Suprapubic skin (tissue), 4 donors: Measurements from ENCODE around the gene FMN1. TPM values are rescaled to one million over a fixed set of nuclear protein-coding genes. Genes with fewer than 3 reads are reported as not detected.
A peak's percentile ranks its signal among the peaks of the same experiment; 100 is the strongest.

Experiments
- DNase-seq, 2 donors: peaks; one replicate each; pipeline ENCODE4 v3.0.0-alpha.2; 2019; ENCODE audit warnings: low spot score in 2 of 2
- H3K27ac ChIP-seq: fragments of 200-600 bp; sonication (generic); one replicate; pipeline ENCODE4 v1.5.1; 2019
- H3K27me3 ChIP-seq: fragments of 200-600 bp; sonication (generic); one replicate; pipeline ENCODE4 v1.5.1; 2019
- H3K36me3 ChIP-seq: fragments of 200-600 bp; sonication (generic); one replicate; pipeline ENCODE4 v1.5.1; 2019
- H3K4me1 ChIP-seq: fragments of 200-600 bp; sonication (generic); one replicate; pipeline ENCODE4 v1.5.1; 2019
- H3K4me3 ChIP-seq: fragments of 200-600 bp; sonication (generic); one replicate; pipeline ENCODE4 v1.5.1; 2019; ENCODE audit warnings: mild to moderate bottlenecking
- H3K9me3 ChIP-seq: fragments of 200-600 bp; sonication (generic); one replicate; pipeline ENCODE4 v1.5.1; 2019
- EP300 ChIP-seq: sonication (generic); formaldehyde crosslinking; IDR thresholded peaks from one replicate; pipeline ENCODE4 v1.6.1; 2017; ENCODE audit warnings: antibody characterized with exemption
- POLR2A ChIP-seq, 2 donors: fragments of 450-650 bp; IDR thresholded peaks; one replicate each; pipeline ENCODE4 v1.6.1; 2017; ENCODE audit warnings: antibody characterized with exemption in 2 of 2, mild to moderate bottlenecking in 2 of 2, moderate library complexity in 2 of 2
- POLR2AphosphoS5 ChIP-seq, 3 donors: sonication (generic); formaldehyde crosslinking; IDR thresholded peaks; one replicate each; pipeline ENCODE4 v1.6.1; 2017; ENCODE audit warnings: antibody characterized with exemption in 3 of 3
- WGBS: methylation state at CpG from one replicate; pipeline ENCODE4 v1.1.5; 2018; 5-methylcytosine and 5-hydroxymethylcytosine counted together
- total RNA-seq, 4 donors: library from RNA; depleted of rRNA; stranded (reverse); fragments of >200 nt; gene quantifications; one replicate each; pipeline ENCODE4 v1.1.0, GENCODE V29; 2016
- TF ChIP-seq, protein P1 (sequence below), 2 donors: fragments of 200-600 bp in 1 of 2; fragments of 450-650 bp in 1 of 2; sonication (generic) in 1 of 2; IDR thresholded peaks; one replicate each; pipeline ENCODE4 v1.5.1; 2016 to 2019; ENCODE audit warnings: antibody characterized with exemption in 2 of 2, mild to moderate bottlenecking in 1 of 2, moderate library complexity in 1 of 2

Gene FMN1
- total RNA-seq, 4 donors from 2014 or later: 19.8 to 47.3 (median 33.1) TPM

DNA sequence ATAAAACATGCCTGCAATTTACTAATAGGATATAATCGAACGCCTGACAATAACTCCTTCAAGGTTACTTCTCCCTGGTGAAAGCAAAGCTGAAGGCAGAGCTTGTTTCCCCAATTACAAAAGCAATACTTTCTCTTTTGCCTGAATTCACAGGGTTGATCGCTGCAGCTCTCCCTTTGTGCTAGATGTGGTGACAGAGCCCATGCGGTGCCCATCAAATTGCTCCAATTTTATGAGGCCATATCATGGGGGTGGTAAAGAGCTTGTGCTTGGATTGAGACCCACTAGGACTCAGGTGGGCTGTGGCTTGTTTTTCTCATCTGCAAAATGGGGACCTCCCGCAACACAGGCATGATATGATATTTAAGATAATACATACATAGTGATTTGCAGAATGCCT lies 333.3 kb downstream of the FMN1 start:
- Histone ChIP-seq H3K4me1 (peaks cover 12% of the 10 kb centered on the region), H3K27me3 (no peaks in the 10 kb centered on the region), H3K27ac (peak overlapping the region; percentile 70), H3K9me3 (no peaks in the 10 kb centered on the region), H3K4me3 (no peak overlapping the region), H3K36me3 (no peaks in the 10 kb centered on the region)
- WGBS: 69% methylated on average over 5 of the region's 5 CpGs
- TF ChIP-seq POLR2A (IDR thresholded peaks at IDR 0.05) (no peak), POLR2AphosphoS5 (IDR thresholded peaks at IDR 0.05) (no peak), EP300 (no peak)
- TF ChIP-seq, protein P1, sequence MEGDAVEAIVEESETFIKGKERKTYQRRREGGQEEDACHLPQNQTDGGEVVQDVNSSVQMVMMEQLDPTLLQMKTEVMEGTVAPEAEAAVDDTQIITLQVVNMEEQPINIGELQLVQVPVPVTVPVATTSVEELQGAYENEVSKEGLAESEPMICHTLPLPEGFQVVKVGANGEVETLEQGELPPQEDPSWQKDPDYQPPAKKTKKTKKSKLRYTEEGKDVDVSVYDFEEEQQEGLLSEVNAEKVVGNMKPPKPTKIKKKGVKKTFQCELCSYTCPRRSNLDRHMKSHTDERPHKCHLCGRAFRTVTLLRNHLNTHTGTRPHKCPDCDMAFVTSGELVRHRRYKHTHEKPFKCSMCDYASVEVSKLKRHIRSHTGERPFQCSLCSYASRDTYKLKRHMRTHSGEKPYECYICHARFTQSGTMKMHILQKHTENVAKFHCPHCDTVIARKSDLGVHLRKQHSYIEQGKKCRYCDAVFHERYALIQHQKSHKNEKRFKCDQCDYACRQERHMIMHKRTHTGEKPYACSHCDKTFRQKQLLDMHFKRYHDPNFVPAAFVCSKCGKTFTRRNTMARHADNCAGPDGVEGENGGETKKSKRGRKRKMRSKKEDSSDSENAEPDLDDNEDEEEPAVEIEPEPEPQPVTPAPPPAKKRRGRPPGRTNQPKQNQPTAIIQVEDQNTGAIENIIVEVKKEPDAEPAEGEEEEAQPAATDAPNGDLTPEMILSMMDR (IDR thresholded peaks at IDR 0.05): no peak
- no peak for DNase-seq

DNA sequence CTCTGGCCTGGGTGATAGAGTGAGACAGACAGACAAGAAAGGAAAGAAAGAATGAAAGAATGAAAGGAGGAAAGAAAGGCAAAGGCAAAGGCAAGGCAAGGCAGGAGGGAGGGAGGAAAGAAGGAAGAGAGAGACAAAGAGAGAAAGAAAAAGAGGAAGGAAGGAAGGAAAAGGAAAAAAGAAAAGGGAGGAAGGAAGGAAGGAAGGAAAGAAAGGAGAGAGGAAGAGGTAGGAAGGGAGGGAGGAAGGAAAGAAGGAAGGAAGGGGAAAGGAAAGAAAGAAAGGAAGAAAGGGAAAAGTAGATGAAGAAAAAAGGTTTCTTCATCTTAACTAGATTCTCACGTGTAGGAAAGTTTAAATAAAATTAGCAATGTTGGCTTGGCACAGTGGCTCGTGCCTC lies 334.5 kb downstream of the FMN1 start:
- TF ChIP-seq POLR2AphosphoS5 (IDR thresholded peaks at IDR 0.05) (no peak), EP300 (no peak), POLR2A (IDR thresholded peaks at IDR 0.05) (no peak)
- TF ChIP-seq, protein P1 (IDR thresholded peaks at IDR 0.05): no peak
- no peaks in the 10 kb centered on the region for H3K9me3 ChIP-seq
- no peak overlapping the region for H3K27ac ChIP-seq
- no peak for DNase-seq
- H3K36me3 ChIP-seq: no peaks in the 10 kb centered on the region
- H3K27me3 ChIP-seq: no peaks in the 10 kb centered on the region
- peaks cover 12% of the 10 kb centered on the region for H3K4me1 ChIP-seq
- H3K4me3 ChIP-seq: no peak overlapping the region
- 77% methylated on average over 2 of the region's 2 CpGs for WGBS

DNA sequence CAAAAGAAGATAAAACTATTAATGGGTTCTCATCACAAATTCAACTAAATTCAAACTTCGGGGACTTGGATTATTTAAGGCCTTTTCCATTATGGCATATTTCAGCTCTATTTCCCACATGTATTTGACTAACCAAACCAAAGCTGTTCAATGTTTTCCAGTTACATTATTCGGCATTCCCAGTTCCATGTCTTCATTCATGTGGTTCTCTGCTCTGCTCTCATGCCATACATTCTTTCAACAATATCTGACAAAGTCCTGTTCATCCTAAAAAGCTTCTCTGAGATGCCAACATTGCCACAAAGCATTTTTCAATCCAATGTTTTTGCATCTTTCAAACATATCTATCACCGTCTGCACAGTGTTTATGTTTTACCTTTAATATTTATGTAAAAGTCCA lies 335.3 kb downstream of the FMN1 start:
- 96% methylated on average over 3 of the region's 3 CpGs for WGBS
- Histone ChIP-seq H3K4me1 (peaks cover 12% of the 10 kb centered on the region), H3K27ac (no peak overlapping the region), H3K4me3 (no peak overlapping the region), H3K36me3 (no peaks in the 10 kb centered on the region), H3K9me3 (no peaks in the 10 kb centered on the region), H3K27me3 (no peaks in the 10 kb centered on the region)
- no peak for DNase-seq
- TF ChIP-seq POLR2A (IDR thresholded peaks at IDR 0.05) (no peak), POLR2AphosphoS5 (IDR thresholded peaks at IDR 0.05) (no peak), EP300 (no peak)
- TF ChIP-seq, protein P1 (IDR thresholded peaks at IDR 0.05): no peak

DNA sequence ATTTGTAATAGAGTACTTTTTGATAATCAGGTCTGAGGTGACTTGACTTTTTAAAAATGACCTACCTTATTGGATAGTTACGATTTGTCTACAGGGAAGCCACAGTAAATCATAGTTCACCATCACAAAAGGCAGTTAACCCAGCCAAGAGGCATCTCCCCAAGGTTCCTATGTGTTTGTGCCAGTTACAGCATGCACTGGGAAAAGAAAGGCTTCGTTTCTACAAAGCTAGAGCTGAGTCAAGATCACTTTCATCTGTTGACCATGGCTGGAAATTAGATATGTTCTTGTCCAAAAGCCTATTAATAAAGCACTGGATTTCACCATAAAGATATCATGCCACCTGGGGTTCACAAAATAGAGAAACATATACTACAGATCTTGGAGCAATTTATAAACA lies 336.8 kb downstream of the FMN1 start:
- Histone ChIP-seq H3K27ac (no peak overlapping the region), H3K9me3 (no peaks in the 10 kb centered on the region), H3K27me3 (no peaks in the 10 kb centered on the region), H3K4me1 (peaks cover 12% of the 10 kb centered on the region), H3K36me3 (no peaks in the 10 kb centered on the region), H3K4me3 (no peak overlapping the region)
- WGBS: 34% methylated on average over 2 of the region's 2 CpGs
- TF ChIP-seq POLR2A (IDR thresholded peaks at IDR 0.05): no peak
- TF ChIP-seq, protein P1 (IDR thresholded peaks at IDR 0.05): no peak
- TF ChIP-seq POLR2AphosphoS5 (IDR thresholded peaks at IDR 0.05): no peak
- TF ChIP-seq EP300: no peak
- DNase-seq: no peak

DNA sequence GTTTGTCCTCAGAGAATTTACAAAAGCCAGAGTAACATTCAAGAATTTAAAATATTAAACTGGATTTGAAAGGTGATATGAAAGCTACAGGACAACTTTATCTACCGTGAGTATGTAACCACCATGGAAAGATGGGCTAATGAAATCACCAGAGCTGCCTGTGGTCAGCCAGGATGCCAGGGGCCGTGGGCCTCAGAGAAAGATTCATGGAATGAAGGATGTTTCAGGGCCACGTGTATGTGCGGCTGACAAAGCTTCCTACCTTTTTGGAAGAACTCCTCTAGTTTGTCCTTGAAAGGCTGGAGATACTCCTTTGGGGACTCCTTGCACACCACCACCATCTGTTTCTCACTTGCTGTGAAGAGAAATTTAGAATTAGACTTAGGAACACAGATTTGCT lies 337.8 kb downstream of the FMN1 start:
- no peaks in the 10 kb centered on the region for H3K9me3 ChIP-seq
- no peak for DNase-seq
- TF ChIP-seq POLR2AphosphoS5 (IDR thresholded peaks at IDR 0.05): no peak
- TF ChIP-seq POLR2A (IDR thresholded peaks at IDR 0.05): no peak
- TF ChIP-seq, protein P1 (IDR thresholded peaks at IDR 0.05): no peak
- no peak for TF ChIP-seq EP300
- H3K36me3 ChIP-seq: no peaks in the 10 kb centered on the region
- no peaks in the 10 kb centered on the region for H3K27me3 ChIP-seq
- H3K27ac ChIP-seq: no peak overlapping the region
- peaks cover 7% of the 10 kb centered on the region for H3K4me1 ChIP-seq
- no peak overlapping the region for H3K4me3 ChIP-seq
- WGBS: 88% methylated on average over 4 of the region's 4 CpGs
